HG03378 (cell line): Measurements from ENCODE around the gene ASXL2.

ENCODE experiments used
- ATAC-seq: cut with Tn5 transposase; IDR thresholded peaks from one replicate; pipeline ENCODE4 v1.9.1; 2021; ENCODE audit warnings: mild to moderate bottlenecking, moderate library complexity; ENCODE audit not compliant: unreplicated experiment

ASXL2 gene

DNA sequence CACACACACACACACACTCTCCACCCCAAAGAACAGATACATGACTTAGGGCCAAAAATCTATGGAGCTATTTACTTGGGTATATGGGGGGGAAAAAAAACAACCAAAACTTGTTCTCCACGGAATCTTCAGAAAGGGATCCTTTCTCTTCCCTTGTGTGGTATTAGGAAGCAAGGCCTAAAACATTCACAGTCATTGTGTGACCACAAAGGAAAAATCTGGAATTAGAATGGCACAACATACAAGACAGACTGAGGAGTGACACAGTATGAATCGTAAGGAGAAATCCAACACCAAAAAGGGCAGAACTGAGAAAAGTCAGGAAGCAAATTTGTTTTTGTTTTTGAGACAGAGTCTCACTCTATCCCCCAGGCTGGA is 70.3 kb downstream of the ASXL2 start:
- ATAC-seq = no peak

DNA sequence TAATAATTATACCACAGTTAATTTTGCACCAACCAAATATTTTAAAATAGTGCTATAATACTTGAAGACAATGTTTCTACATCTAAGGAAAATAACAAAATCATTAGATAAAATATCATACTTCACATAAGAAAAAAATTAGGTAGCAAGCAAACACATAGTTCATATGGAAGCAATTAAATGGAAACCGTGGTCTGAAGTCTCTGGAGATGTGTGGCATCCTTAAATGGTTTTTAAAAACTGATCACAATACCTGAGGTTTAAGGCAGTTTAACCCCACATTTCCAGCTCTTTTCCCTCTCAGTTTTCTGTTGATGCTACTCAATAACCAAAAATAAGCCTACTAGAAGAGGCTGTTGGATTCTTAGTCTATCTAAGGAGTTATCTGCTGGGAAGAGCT is 71.3 kb downstream of the ASXL2 start:
- no peak for ATAC-seq

DNA sequence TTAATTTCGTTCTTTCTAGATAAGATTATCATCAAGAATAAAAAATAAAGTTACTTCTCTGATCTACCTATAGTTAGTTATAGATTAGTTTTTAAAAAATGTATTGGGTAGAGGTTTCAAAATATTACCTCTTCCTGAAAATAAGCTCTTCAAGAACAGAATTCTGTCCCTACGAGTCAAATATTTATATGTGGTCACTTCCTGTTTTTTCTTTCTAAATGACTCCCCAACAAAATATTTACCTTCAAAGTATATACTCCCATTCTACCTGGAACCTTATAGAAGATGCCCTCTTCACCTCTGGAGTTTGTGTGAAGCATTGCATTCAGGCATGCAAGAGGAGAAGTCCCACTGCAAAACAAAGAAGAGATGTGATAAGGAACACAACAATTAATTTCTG is 72.3 kb downstream of the ASXL2 start:
- ATAC-seq = no peak

DNA sequence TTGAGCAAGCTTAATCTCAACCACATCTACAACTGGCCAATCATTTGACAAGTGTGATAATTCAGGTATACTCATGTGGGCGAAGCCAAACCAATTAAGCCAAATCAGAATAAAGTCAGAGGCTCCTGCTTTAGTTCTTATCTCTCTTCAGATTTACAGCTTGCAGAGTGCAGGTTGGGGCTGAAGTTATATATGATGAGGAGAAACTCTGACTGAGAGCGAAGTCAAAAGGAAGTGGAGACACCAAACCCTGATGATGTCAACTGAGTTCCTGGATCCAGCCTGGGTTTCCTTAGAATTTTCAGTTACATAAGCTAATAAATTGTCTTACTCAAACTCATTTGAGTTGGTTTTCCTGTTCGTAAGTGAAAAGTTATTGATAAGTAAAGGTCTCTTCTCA is 73.9 kb downstream of the ASXL2 start:
- no peak for ATAC-seq

DNA sequence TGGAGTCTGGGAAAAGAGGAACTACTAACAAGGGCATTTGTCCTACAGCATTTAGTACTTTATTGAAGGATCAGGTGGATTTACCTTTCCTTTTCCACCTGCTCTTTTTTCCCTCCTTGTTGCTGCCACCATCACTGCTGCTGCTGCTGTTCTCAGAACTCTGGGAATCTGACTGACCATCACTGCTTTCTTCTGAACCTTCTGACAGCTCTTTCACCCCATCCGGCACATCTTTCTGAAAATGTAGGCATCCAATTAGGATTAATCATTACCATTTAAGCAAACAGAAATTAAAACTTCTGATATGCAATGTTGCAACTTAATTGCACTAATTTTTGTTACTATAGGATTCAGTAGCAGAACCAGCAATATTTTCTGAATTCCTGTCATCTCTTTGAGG is 79.0 kb downstream of the ASXL2 start:
- no peak for ATAC-seq

DNA sequence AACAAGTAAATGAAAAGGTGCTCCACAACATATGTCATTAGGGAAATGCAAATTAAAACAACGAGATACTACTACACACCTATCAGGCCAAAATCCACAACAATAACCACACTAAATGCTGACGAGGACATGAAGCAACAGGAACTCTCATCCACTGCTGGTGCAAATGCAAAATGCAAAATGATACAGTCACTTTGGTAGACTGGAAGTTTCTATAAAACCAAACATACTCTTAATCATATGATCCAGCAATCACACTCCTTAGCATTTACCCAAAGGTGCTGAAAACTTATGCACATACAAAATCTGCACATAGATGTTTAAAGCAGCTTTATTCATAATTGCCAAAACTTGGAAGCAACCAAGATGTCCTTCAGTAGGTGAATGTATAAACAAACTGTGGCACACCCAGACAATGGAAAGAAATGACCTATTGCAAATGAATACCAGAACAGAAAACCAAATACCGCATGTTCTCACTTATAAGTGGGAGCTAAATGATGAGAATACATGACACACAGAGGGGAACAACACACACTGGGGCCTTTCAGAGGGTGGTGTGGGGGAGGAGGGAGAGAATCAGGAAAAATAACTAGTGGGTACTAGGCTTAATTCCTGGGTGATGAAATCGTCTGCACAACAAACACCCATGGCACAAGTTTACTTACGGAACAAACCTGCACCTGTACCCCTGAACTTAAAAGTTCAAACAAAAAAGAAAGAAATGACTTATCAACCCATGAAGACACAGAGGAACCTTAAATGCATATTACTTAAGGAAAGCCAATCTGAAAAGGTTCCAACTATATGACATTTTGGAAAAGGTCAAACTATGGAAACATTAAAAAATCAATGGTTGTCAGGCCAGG is 80.4 kb downstream of the ASXL2 start:
- no peak for ATAC-seq

DNA sequence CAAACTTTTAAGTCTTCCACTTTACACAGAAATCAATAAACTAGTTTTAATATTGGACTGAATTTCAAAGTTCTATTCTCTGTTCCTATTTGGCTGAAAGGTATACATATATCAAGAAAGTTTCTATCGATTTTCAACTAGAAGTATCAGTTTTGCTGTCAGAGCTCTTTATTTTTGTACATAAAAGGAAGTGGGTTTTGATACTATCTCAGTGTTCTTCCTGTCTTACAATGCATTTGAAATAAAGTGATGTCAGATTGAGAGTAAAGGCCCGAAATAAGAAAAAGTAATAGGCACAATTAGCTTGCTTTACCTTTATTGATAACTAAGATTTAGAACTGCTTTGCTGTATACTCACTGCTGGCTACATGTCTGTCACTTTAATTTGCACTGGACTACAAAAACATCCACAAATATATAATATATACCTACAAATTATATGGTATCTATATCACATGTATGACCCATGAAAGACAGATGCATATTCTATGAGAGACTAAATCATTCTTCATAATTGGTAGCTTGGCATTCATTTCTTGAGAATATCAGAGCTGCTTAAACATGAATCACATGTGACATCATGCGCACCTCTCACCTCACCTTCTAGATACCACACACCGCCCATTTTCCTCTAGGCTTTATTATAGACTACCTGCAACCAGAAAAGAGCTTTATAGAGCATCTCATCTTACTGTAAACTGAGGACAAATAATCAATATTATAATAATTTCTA is 83.6 kb downstream of the ASXL2 start:
- peak; percentile 83 for ATAC-seq

DNA sequence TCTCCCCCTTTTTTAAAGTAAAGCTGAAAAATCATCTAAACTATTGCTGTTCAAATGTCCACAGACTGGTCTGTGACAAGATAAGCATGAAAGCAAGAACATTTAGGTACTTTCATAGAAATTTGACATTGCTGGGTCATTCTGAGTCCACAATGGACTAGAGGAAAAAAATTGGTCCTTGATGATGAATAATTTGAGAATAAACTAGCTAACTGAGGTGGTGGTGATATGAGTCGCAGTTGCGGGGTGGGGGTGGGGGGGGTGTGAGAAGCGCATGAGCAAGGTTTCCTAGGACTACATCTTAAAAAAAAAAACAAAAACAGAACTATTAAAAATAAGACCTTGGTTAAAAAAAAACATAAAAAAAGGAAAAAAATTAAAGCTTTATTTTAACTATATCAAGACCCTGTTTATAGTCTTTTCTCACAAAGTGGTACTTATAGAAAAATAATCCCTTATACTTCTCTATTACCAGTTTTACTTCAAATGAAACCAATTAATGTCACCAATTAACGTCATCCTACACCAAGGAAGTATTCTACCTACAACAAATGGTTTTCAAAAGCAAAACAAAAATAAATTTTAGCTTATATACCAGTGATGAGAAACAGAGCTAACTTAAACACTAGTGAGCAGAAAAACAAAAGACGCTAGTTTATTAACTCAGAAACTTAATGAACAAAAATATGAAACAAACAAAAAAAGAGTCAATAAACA is 88.1 kb downstream of the ASXL2 start:
- no peak for ATAC-seq

DNA sequence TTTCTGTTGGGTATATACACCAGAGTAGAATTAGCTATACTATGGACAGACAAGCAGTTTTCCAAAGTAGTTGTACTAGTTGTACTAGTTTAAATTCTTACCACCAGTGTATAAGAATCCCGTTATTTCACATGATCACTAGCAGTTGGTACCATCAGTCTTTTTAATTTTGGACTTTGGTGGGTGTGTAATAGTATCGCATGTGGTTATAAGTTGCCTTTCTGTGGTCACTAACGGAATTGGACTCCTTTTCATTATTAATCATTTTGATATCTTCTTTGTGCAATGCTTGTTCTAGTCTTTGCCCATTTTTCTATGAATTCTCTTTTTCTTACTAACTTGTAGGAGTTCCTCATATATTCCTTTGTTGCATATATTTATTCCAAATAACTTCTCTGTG is 89.8 kb downstream of the ASXL2 start:
- no peak for ATAC-seq

DNA sequence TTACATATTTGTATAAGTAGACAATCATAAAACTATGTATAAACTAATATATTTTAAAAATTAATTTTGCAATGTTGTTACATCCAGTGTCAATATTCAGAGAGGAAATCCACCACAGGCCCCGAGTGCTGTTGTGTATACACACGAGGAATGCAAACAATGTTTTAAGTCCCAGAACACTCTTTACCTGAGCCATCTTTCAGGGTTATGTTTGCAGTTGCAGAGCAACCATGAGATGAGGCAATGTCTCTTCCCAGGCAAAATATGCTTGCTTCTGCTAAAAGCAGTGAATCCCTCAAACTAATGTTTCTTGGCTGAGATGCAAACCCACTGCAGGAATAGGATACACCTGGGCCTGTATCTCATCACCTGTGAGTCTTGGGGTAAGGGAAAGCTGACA is 91.3 kb downstream of the ASXL2 start:
- ATAC-seq = no peak

DNA sequence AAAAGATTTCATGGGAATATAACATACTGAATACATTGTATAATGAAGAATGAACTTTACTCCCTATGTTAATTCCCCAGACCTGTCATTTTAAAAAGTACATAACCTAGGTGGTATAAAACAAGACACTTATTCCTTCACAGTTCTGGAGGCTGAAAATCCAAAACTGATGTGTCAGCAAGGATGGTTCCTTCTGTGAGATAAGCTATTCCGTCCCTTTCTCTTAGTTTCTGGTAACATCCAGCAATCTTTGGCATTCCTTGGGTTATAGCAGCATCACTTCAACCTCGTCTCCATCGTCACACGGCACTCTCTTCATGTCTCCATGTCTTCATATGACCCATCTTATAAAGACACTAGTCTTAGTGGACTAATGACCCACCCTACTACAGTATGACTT is 93.9 kb downstream of the ASXL2 start:
- no peak for ATAC-seq

DNA sequence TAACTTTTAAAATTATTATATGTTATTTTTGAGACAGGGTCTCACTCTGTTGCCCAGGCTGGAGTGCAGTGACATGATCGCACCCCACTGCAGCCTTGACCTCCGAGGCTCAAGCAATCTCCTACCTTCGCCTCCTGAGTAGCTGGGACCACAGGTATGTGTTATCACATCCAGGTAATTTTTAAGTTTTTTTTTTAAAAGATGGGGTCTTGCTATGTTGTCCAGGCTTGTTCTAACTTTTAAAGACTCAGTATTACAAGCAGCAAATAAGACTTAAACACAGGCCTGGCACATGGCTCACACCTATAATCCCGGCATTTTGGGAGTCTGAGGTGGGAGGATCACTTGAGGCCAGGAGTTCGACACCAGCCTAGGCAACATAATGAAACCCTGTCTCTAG is 101.2 kb downstream of the ASXL2 start:
- no peak for ATAC-seq

DNA sequence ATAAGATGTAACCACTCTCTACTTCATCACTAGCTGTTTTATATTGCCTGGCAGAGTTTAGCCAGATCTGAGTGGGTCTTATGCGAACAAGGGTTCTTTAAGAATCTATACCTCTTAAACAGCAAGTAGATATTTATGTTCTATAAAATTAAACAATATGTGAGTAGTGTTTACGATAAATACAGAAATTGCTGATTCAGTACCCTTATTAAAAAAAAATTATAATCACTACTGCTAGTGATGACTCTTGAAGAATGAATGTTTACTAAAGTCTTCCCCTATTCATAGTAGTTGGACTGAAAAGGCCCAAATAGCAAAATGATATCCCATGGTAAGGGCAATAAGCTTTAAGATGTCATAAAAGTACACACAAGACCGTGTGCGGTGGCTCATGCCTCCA is 106.2 kb downstream of the ASXL2 start:
- ATAC-seq = no peak

DNA sequence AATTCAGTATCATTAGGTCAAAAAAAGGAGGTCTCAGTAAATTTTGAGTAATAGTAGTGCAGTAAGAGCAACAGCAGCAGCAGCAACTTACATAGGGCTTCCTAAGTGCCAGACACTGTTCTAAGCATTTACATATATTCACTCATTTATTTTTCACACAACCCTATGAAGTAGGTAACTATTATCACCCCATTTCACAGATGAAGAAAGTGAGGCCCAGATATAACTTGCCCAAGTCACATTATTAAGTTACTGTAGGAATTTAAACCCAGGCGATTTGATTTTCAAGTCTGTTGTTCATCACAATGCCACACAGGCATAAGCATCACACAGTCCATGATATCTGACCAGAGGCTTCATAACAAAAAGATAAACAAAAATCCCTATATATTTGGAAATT is 114.7 kb downstream of the ASXL2 start:
- ATAC-seq = no peak

DNA sequence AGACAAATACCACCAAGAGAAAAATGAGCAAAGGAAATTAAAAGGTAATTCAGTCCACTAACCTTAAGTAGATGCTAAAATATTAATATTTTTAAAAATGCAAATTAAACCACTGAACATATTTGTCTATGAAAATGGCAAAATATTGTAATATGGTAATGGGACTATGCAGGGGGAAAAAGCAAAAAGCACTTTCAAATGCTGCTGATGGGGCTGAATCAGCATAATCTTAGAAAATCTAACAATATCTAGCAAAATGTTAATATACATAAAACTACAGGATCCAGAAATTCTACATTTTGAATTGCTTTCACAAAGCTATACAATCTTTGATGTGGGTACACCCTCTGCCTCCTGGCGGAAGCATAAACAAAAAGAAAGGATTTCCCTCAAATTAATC is 118.0 kb downstream of the ASXL2 start:
- ATAC-seq = no peak

DNA sequence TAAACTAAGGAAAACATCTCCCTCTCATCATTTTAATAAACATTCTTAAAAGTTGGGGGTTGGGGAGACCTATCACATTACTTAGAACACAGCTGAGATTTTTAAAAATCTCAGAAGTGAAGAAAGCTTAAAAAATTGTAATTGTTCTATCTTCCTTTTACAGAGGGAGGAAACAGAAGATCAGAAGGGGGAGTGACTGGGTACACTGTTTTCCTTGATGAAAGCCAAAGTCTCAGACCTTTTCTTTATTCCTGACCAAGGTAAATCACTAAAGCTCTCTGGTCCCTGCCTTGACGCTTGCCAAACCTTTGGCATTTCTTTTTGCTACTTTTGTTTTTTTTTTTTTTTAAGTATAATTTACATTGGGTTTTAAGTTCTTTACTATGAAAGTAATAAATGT is 119.9 kb downstream of the ASXL2 start:
- ATAC-seq = no peak

DNA sequence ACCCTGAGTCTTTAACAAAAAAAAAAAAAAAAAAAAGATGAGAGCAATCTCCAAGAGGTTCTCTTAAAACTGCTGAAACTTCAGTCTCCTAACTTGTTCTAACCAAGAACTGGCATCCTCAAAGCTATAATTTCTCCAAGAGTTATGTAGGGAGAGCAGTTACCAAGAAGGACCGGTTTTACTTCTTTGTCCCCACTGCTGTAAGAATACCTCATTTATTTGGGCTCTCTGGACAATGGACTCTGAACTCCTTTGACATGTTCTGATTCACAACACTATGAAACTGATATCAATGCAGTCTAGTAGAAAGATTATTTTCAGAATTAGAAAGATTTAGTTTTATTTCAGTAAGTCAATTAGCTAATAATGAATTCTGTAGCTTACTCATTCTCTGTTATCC is 120.4 kb downstream of the ASXL2 start:
- no peak for ATAC-seq

DNA sequence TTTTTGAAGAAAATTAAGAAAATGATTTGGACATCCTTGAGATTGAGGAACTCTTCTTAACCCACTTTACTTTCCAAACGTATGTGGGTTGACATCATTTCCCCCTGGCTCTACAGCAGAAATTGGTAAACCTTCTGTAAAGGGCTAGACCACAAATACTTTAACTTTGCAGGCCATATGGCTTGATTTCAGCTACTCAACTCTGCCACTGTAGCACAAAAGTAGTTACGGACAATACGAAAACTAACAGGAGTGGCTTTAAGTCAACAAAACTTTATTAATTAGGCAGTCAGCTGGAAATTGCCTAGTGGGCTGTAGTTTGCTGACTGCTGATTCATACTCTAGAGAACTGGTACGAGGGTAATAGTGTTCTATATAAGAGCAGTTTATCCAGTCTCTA is 121.8 kb downstream of the ASXL2 start:
- ATAC-seq = no peak

DNA sequence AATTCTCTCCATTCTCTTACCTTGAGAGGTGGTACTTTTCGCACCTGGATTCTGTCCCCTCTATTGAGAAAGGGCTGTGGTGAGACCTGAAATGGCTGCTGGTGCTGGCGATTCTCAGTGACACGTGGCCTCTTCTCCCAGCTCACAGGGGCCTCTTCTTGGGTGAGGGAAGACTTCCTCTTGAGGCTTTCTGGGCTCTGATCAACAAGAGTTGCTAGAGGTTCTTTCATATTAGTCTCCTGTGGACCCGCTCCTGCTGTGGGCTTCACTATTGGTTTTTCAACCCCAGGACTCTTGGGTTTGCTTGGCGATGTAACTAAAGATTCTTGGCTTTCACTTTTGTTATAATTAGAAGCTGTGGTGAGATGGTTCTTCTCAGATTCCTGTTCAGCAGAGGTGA is 128.6 kb downstream of the ASXL2 start:
- no peak for ATAC-seq

DNA sequence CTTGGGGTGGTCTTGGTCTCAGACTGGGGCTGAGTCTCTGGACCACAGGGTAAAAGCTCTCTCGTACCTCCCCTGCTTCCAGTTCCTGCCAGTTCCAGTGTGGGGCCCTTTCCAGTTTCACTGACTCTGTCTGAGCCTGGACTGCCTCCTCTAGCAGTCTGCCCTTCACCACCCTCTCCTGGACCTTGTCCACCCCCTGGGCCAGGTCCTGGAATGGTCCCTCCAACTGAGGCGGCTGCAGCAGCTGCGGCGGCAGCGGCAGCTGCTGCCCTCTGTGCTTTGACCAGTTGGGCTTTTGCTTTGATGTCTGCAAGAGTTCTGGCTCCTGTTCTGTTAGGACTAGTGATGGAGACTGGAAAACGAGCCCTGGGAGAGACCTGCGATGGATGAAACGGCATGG is 134.2 kb downstream of the ASXL2 start:
- no peak for ATAC-seq

DNA sequence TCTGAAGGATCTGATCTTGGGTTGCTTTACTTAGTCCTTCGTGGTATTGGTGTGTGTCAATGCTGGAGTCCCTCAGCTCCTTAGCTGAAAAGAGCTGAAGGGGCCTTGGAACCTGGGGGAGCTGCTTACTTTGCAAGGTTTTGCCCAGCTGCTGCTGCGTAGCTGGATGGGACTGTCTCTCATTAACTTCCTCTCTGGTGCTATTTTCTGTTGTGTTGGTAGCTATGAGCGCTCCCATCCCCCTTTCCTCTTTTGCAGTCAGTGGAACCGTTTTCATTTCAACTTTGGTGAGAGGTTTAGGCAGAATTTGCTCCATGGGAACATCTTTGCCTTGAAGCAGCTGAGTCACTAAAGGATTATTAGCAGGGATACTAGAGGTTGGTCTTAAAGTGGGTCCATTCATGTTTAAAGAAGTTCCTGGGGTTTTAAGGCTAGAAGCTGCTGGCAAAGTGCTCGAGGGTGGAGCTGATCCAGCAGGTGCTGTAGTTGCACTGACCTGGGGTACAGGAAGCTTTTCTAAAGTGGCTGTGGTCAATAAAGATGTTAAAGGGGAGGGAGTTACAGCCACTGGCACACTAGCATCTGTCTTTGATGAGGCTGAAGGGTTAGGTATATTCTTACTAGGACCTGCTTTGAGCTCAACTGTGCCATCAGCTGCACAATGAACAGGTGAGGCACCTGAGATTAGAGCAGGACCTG is 135.0 kb downstream of the ASXL2 start:
- no peak for ATAC-seq
